ENCODE data around the gene ERBB4.

Gene ERBB4

DNA sequence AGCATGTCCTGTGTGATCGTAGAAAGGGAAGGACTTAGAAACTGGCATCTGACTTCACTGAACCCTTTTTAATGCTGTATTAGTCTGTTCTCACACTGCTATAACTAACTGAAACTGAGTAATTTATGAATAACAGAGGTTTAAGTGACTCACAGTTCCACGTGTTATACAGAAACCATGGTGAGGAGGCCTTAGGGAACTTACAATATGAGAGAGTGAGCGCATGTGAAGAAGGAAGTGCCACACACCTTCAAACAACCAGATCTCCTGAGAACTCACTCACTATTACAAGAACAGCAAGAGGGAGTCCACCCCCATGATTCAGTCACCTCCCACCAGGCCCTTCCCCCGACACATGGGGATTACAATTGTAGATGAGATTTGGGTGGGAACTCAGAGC, 1170.9 kb downstream of the ERBB4 start:
- TF ChIP-seq, protein P1, sequence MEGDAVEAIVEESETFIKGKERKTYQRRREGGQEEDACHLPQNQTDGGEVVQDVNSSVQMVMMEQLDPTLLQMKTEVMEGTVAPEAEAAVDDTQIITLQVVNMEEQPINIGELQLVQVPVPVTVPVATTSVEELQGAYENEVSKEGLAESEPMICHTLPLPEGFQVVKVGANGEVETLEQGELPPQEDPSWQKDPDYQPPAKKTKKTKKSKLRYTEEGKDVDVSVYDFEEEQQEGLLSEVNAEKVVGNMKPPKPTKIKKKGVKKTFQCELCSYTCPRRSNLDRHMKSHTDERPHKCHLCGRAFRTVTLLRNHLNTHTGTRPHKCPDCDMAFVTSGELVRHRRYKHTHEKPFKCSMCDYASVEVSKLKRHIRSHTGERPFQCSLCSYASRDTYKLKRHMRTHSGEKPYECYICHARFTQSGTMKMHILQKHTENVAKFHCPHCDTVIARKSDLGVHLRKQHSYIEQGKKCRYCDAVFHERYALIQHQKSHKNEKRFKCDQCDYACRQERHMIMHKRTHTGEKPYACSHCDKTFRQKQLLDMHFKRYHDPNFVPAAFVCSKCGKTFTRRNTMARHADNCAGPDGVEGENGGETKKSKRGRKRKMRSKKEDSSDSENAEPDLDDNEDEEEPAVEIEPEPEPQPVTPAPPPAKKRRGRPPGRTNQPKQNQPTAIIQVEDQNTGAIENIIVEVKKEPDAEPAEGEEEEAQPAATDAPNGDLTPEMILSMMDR (IDR thresholded peaks at IDR 0.05; ENCODE audit: insufficient read depth, low read depth, low read length, missing control alignments), result no peak
- peak; percentile 97 for DNase-seq (ENCODE audit: low read depth)
- no peak overlapping the region for H3K4me3 ChIP-seq (ENCODE audit: low read length)

GRCh38 chr2:211367293-211367692, 1171.3 kb downstream of the ERBB4 start:
- H3K4me3 ChIP-seq (ENCODE audit: low read length), result no peak overlapping the region
- peak; percentile 88 for DNase-seq (ENCODE audit: low read depth)

GRCh38 chr2:211364911-211365310, 1173.7 kb downstream of the ERBB4 start:
- no peak overlapping the region for H3K4me3 ChIP-seq (ENCODE audit: low read length)
- TF ChIP-seq, protein P1 (IDR thresholded peaks at IDR 0.05; ENCODE audit: insufficient read depth, low read depth, low read length, missing control alignments), result no peak
- no peak for DNase-seq (ENCODE audit: low read depth)

More at GRCh38 chr2:211367293-211367692, 1171.3 kb downstream of the ERBB4 start:
- TF ChIP-seq, protein P1 (IDR thresholded peaks at IDR 0.05; ENCODE audit: insufficient read depth, low read depth, low read length, missing control alignments), result no peak

DNA sequence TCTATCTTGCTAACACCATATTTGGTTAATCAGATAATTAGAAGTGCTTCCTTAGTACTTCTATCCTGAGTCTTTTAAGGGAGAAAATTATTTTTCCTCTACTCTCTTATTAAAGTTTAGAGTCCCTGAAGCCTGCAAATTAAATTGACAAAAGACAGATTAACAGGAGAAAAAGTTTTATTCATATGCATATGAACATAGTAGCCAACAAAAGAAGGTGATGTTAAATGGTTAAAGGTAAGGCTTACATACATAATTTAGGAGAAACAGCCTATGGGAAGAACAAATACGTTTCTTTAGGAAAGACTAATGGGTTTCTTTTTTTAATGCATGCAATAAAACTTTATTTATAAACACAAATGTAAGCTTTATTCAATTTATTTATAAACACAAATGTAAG, 1177.2 kb downstream of the ERBB4 start:
- no peak for DNase-seq (ENCODE audit: low read depth)
- no peak overlapping the region for H3K4me3 ChIP-seq (ENCODE audit: low read length)
- TF ChIP-seq, protein P1 (IDR thresholded peaks at IDR 0.05; ENCODE audit: insufficient read depth, low read depth, low read length, missing control alignments), result no peak

DNA sequence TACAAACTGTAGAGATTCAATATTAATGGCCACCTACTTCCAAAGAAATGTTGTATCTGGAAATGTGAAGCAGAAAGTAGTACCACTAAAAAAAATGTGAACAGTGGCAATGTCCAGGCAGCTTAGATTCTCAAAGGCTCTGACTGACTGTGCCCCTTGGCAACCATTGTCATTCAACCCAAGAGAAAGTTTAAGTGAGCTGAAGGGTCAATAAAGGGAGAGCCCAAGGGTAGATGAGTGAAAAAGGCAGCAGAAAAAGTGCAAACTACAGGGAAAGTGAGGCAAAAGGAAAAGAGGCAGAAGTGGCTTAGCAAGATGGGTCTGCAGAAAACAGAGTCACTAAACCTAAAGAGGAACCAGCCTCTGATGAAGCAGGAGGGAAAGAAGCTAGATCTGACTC, 1179.3 kb downstream of the ERBB4 start:
- H3K4me3 ChIP-seq (ENCODE audit: low read length), result no peak overlapping the region
- DNase-seq (ENCODE audit: low read depth), result no peak
- TF ChIP-seq, protein P1 (IDR thresholded peaks at IDR 0.05; ENCODE audit: insufficient read depth, low read depth, low read length, missing control alignments), result no peak

GRCh38 chr2:211358504-211358903, 1180.1 kb downstream of the ERBB4 start:
- DNase-seq (ENCODE audit: low read depth), result no peak
- TF ChIP-seq, protein P1 (IDR thresholded peaks at IDR 0.05; ENCODE audit: insufficient read depth, low read depth, low read length, missing control alignments), result no peak
- no peak overlapping the region for H3K4me3 ChIP-seq (ENCODE audit: low read length)

DNA sequence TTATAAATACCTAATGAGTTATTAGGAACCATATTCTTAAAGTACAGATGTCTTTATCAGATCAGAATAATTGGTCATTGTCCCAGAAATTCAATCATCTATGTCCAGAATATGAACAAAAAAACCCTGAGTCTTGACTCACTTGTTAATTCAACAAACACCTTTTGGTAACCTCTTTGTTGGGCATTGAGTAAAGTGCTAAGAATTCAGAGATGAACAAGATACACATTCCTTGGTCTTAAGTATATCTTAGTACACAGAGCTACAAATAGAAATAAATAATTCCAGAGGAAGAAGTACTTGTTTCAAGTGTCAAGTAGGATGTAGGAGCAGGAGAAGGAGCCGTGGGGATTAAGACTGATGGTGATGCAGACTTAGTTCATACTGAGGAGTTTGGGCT, 1184.1 kb downstream of the ERBB4 start:
- H3K4me3 ChIP-seq (ENCODE audit: low read length), result no peak overlapping the region
- DNase-seq (ENCODE audit: low read depth), result peak; percentile 4
- TF ChIP-seq, protein P1 (IDR thresholded peaks at IDR 0.05; ENCODE audit: insufficient read depth, low read depth, low read length, missing control alignments), result no peak

All from epithelial cell of esophagus (primary cell).